Caco-2 (cell line): ENCODE measurements around the gene CCIN. TPM values are rescaled to one million over a fixed set of nuclear protein-coding genes. Genes with fewer than 3 reads are reported as not detected.

ENCODE experiments used
- BruUV-seq: library from RNA; stranded (reverse); fragments of 400-500 nt; replicated peaks from 2 replicates; lab custom pipeline; 2021; lab: Mats Ljungman, UMichigan
- CTCF ChIA-PET: fragments of 300-600 bp; sonication (Branson Sonifier 250); formaldehyde crosslinking; loops from one replicate; lab custom pipeline; 2022; ENCODE audit warnings: antibody characterized with exemption; lab: Charles Lee
- POLR2A ChIA-PET: fragments of 300-600 bp; sonication (Branson Sonifier 250); formaldehyde crosslinking; loops from one replicate; lab custom pipeline; 2022; ENCODE audit warnings: antibody characterized with exemption; lab: Charles Lee
- DNase-seq, 2 experiments: peaks; one replicate each; pipeline versions ENCODE4 v3.0.0 to v3.0.0-alpha.2; 2020 to 2022
- H3K27me3 ChIP-seq: replicated peaks from 2 replicates; pipeline ENCODE4 v1.6.0; 2011; ENCODE audit warnings: low read length; ENCODE audit not compliant: control insufficient read depth, insufficient read depth
- H3K36me3 ChIP-seq: 2 replicates; pipeline ENCODE4 v1.5.1; 2011; ENCODE audit warnings: low read length; ENCODE audit not compliant: control insufficient read depth, insufficient read depth
- H3K4me1 ChIP-seq: fragments of 250-450 bp; sonication (Bioruptor Pico); 2 replicates; pipeline ENCODE4 v1.5.1; 2020; ENCODE audit warnings: mild to moderate bottlenecking
- H3K4me3 ChIP-seq: 2 replicates; pipeline ENCODE4 v1.5.1; 2011; ENCODE audit warnings: low read depth, mild to moderate bottlenecking, control low read depth, low read length
- H3K9me3 ChIP-seq: fragments of 250-450 bp; sonication (Bioruptor Pico); 2 replicates; pipeline ENCODE4 v1.5.1; 2020; ENCODE audit warnings: mild to moderate bottlenecking, moderate library complexity
- H3K27ac Mint-ChIP-seq: one replicate; pipeline ENCODE4 v1.8.0; 2022; ENCODE audit warnings: mixed read lengths; ENCODE audit not compliant: unreplicated experiment
- H3K27me3 Mint-ChIP-seq: one replicate; pipeline ENCODE4 v1.8.0; 2022; ENCODE audit warnings: mixed read lengths; ENCODE audit not compliant: insufficient read depth, unreplicated experiment
- H3K36me3 Mint-ChIP-seq: one replicate; pipeline ENCODE4 v1.8.0; 2022; ENCODE audit warnings: mild to moderate bottlenecking, mixed read lengths; ENCODE audit not compliant: insufficient read depth, unreplicated experiment
- H3K4me1 Mint-ChIP-seq: one replicate; pipeline ENCODE4 v1.8.0; 2022; ENCODE audit warnings: low read depth, mixed read lengths; ENCODE audit not compliant: unreplicated experiment
- H3K4me3 Mint-ChIP-seq: one replicate; pipeline ENCODE4 v1.8.0; 2022; ENCODE audit warnings: mild to moderate bottlenecking, moderate library complexity, mixed read lengths; ENCODE audit not compliant: unreplicated experiment
- H3K9me3 Mint-ChIP-seq: one replicate; pipeline ENCODE4 v1.8.0; 2022; ENCODE audit warnings: mixed read lengths; ENCODE audit not compliant: unreplicated experiment
- CTCF ChIP-seq, 2 experiments: fragments of 200-600 bp in 1 of 2; IDR thresholded peaks; 1 replicate in 1 of 2; 2 replicates in 1 of 2; pipeline versions ENCODE4 v1.5.1 to v1.8.0; 2011 to 2022; ENCODE audit warnings: antibody characterized with exemption in 1 of 2, control low read depth in 1 of 2, inconsistent platforms in 1 of 2, low read depth in 1 of 2, low read length in 1 of 2, mild to moderate bottlenecking in 1 of 2, moderate library complexity in 1 of 2; ENCODE audit not compliant: insufficient read depth in 1 of 2, severe bottlenecking in 1 of 2, unreplicated experiment in 1 of 2
- intact Hi-C: fragments of 100-400 bp; cut with micrococcal nuclease; formaldehyde crosslinking; loops from one replicate; pipeline ENCODE4 v1.10.0; 2022; ENCODE audit not compliant: unreplicated experiment
- total RNA-seq: library from RNA; stranded (reverse); gene quantifications from 2 replicates; pipeline ENCODE4 v1.2.3, GENCODE V29; 2022

CCIN gene
- total RNA-seq, 1 experiment from 2014 or later, result not detected

GRCh38 chr9:36150574-36151315 lies 18.4 kb upstream of the CCIN start:
- no peaks in the 10 kb centered on the region for H3K27me3 Mint-ChIP-seq

GRCh38 chr9:36151316-36152210 lies 17.6 kb upstream of the CCIN start:
- POLR2A ChIA-PET, result no interaction called here
- no peaks in the 10 kb centered on the region for H3K36me3 ChIP-seq
- CTCF ChIA-PET, result no interaction called here
- BruUV-seq, result no TSS peak
- H3K4me1 Mint-ChIP-seq, result no peaks in the 10 kb centered on the region
- TF ChIP-seq CTCF (IDR thresholded peaks at IDR 0.05; ENCODE audit: insufficient read depth in 1 of 2, low read depth in 1 of 2, low read length in 1 of 2, severe bottlenecking in 1 of 2, unreplicated experiment in 1 of 2), result no peak
- intact Hi-C loops, result no loop called here
- H3K27me3 Mint-ChIP-seq, result no peaks in the 10 kb centered on the region
- no peak for DNase-seq
- H3K36me3 Mint-ChIP-seq, result no peaks in the 10 kb centered on the region
- no peak overlapping the region for H3K4me3 Mint-ChIP-seq
- H3K9me3 ChIP-seq, result no peaks in the 10 kb centered on the region
- no peaks in the 10 kb centered on the region for H3K9me3 Mint-ChIP-seq
- H3K27ac Mint-ChIP-seq, result no peak overlapping the region
- no peak overlapping the region for H3K4me3 ChIP-seq
- H3K4me1 ChIP-seq, result no peaks in the 10 kb centered on the region
- H3K27me3 ChIP-seq, result no peaks in the 10 kb centered on the region

More at GRCh38 chr9:36150574-36151315, 18.4 kb upstream of the CCIN start:
- no peak overlapping the region for H3K27ac Mint-ChIP-seq
- ChIA-PET POLR2A (no interaction called here), CTCF (no interaction called here)
- no peaks in the 10 kb centered on the region for H3K4me1 Mint-ChIP-seq
- DNase-seq, result no peak
- peaks cover 6% of the 10 kb centered on the region for H3K9me3 Mint-ChIP-seq
- no peaks in the 10 kb centered on the region for H3K27me3 ChIP-seq
- H3K36me3 ChIP-seq, result no peaks in the 10 kb centered on the region
- no peaks in the 10 kb centered on the region; the same call in 1 of the 2 replicates for H3K9me3 ChIP-seq
- no peaks in the 10 kb centered on the region for H3K36me3 Mint-ChIP-seq
- H3K4me3 Mint-ChIP-seq, result no peak overlapping the region
- TF ChIP-seq CTCF (IDR thresholded peaks at IDR 0.05; ENCODE audit: insufficient read depth in 1 of 2, low read depth in 1 of 2, low read length in 1 of 2, severe bottlenecking in 1 of 2, unreplicated experiment in 1 of 2), result no peak
- intact Hi-C loops, result no loop called here
- no peaks in the 10 kb centered on the region for H3K4me1 ChIP-seq
- no peak overlapping the region for H3K4me3 ChIP-seq
- BruUV-seq, result no TSS peak

GRCh38 chr9:36152741-36153438 lies 16.3 kb upstream of the CCIN start:
- Histone ChIP-seq H3K4me1 (no peaks in the 10 kb centered on the region), H3K27me3 (no peaks in the 10 kb centered on the region), H3K9me3 (no peaks in the 10 kb centered on the region), H3K36me3 (no peaks in the 10 kb centered on the region), H3K4me3 (no peak overlapping the region)
- TF ChIP-seq CTCF (IDR thresholded peaks at IDR 0.05; ENCODE audit: insufficient read depth in 1 of 2, low read depth in 1 of 2, low read length in 1 of 2, severe bottlenecking in 1 of 2, unreplicated experiment in 1 of 2), result no peak
- Mint-ChIP-seq H3K36me3 (no peaks in the 10 kb centered on the region), H3K27me3 (no peaks in the 10 kb centered on the region), H3K4me1 (no peaks in the 10 kb centered on the region), H3K27ac (no peak overlapping the region), H3K9me3 (no peaks in the 10 kb centered on the region), H3K4me3 (no peak overlapping the region)
- POLR2A ChIA-PET, result no interaction called here
- DNase-seq, result no peak
- intact Hi-C loops, result no loop called here
- BruUV-seq, result no TSS peak
- CTCF ChIA-PET, result no interaction called here
